WTC11 (cell line): ENCODE measurements around the gene TXNRD1.

Experiments
- ARID4B ChIP-seq: sonication (generic); formaldehyde crosslinking; IDR thresholded peaks from 2 replicates; pipeline ENCODE4 v1.8.0; 2023; ENCODE audit warnings: missing genetic modification reagents, mild to moderate bottlenecking, borderline replicate concordance
- ATF1 ChIP-seq: sonication (generic); formaldehyde crosslinking; IDR thresholded peaks from 2 replicates; pipeline ENCODE4 v1.8.1; 2023; ENCODE audit warnings: mild to moderate bottlenecking, moderate library complexity, missing genetic modification reagents
- ATF2 ChIP-seq: sonication (generic); formaldehyde crosslinking; IDR thresholded peaks from 2 replicates; pipeline ENCODE4 v1.8.1; 2022; ENCODE audit warnings: low read depth, missing genetic modification reagents, borderline replicate concordance
- CREB1 ChIP-seq: sonication (generic); formaldehyde crosslinking; IDR thresholded peaks from 2 replicates; pipeline ENCODE4 v1.8.0; 2023; ENCODE audit warnings: mild to moderate bottlenecking, missing genetic modification reagents
- CTCF ChIP-seq: fragments of 200-600 bp; IDR thresholded peaks from 2 replicates; pipeline ENCODE4 v1.8.0; 2022; ENCODE audit warnings: antibody characterized with exemption
- ELF4 ChIP-seq: sonication (generic); formaldehyde crosslinking; IDR thresholded peaks from 2 replicates; pipeline ENCODE4 v1.8.1; 2022; ENCODE audit warnings: low read depth, mild to moderate bottlenecking, moderate library complexity, missing genetic modification reagents
- ESRRA ChIP-seq: sonication (generic); formaldehyde crosslinking; IDR thresholded peaks from 2 replicates; pipeline ENCODE4 v1.8.1; 2022; ENCODE audit warnings: mild to moderate bottlenecking, missing genetic modification reagents, borderline replicate concordance
- FOXJ3 ChIP-seq: sonication (generic); formaldehyde crosslinking; IDR thresholded peaks from 2 replicates; pipeline ENCODE4 v1.9.0; 2021; ENCODE audit warnings: missing genetic modification reagents, mild to moderate bottlenecking, borderline replicate concordance
- FOXK1 ChIP-seq: sonication (generic); formaldehyde crosslinking; IDR thresholded peaks from 2 replicates; pipeline ENCODE4 v1.8.0; 2022; ENCODE audit warnings: mild to moderate bottlenecking, moderate library complexity, missing genetic modification reagents
- STAT6 ChIP-seq: sonication (generic); formaldehyde crosslinking; conservative IDR thresholded peaks from 2 replicates; pipeline ENCODE4 v1.8.1; 2023; ENCODE audit warnings: mild to moderate bottlenecking, low read depth, missing genetic modification reagents, moderate library complexity
- ZNF532 ChIP-seq: fragments of 250-450 bp; sonication (Bioruptor Pico); IDR thresholded peaks from 2 replicates; pipeline ENCODE4 v1.9.0; 2021; ENCODE audit warnings: mild to moderate bottlenecking, borderline replicate concordance

- TF ChIP-seq ARID4B (CRISPR knock-in tag) (no peak), CTCF (no peak), ATF1 (CRISPR knock-in tag) (no peak), ATF2 (CRISPR knock-in tag) (no peak), STAT6 (CRISPR knock-in tag) (no peak), CREB1 (CRISPR knock-in tag) (no peak), ZNF532 (CRISPR knock-in tag) (no peak), FOXK1 (CRISPR knock-in tag) (no peak), ESRRA (CRISPR knock-in tag) (no peak), ELF4 (no peak), FOXJ3 (no peak)
Measured at GRCh38 chr12:104250366-104251125, 35.0 kb downstream of the TXNRD1 start.
